GM10847 (cell line): Measurements from ENCODE around the gene FAM43B.
A peak's percentile ranks its signal among the peaks of the same experiment; 100 is the strongest.

Experiments used
- POLR2A ChIP-seq: IDR thresholded peaks from 2 replicates; pipeline ENCODE4 v1.6.1; 2011; ENCODE audit not compliant: insufficient read length; ENCODE audit errors: extremely low read depth

The FAM43B gene, protein sequence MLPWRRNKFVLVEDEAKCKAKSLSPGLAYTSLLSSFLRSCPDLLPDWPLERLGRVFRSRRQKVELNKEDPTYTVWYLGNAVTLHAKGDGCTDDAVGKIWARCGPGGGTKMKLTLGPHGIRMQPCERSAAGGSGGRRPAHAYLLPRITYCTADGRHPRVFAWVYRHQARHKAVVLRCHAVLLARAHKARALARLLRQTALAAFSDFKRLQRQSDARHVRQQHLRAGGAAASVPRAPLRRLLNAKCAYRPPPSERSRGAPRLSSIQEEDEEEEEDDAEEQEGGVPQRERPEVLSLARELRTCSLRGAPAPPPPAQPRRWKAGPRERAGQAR

GRCh38 chr1:20551945-20552727 is at the start of gene FAM43B:
FAM43B (plus strand) TSS chr1:20552573; CDS start chr1:20552974, 401 bp downstream.
- no peak for TF ChIP-seq POLR2A

DNA sequence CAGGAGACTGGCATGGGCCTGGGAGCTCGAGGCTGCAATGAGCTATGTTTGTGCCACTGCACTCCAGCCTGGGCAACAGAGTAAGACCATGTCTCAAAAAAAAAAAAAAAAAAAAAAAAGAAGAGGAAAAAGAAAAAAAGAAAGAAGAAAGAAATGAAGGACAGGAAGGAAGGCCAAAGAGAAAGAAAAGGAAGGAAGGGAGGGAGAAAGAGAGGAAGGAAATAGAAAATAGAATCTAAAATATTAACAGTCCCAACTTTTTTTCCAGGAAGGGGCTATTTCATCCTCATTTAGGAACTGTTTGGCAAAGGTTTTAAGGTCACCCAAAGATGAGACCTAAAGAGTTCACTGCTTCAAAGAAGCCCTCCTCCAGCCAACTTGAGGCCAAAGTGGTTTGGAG is 46.9 kb upstream of the FAM43B start:
- TF ChIP-seq POLR2A: no peak

DNA sequence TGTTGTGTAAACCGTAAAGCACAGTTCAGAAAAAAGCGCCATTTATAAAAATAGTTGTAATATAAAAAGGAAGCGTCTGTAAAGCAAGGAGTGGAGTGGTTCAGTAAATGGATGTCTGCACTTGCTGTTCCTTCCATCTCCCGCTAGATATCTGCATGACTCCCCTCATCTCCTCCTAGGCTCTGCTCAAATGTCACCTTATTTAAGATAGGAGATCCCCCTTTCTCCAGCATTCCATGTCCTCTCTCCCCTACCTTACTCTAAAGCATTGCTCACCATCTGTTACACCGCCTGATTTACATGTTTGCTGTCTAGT is 45.2 kb upstream of the FAM43B start:
- TF ChIP-seq POLR2A: no peak

DNA sequence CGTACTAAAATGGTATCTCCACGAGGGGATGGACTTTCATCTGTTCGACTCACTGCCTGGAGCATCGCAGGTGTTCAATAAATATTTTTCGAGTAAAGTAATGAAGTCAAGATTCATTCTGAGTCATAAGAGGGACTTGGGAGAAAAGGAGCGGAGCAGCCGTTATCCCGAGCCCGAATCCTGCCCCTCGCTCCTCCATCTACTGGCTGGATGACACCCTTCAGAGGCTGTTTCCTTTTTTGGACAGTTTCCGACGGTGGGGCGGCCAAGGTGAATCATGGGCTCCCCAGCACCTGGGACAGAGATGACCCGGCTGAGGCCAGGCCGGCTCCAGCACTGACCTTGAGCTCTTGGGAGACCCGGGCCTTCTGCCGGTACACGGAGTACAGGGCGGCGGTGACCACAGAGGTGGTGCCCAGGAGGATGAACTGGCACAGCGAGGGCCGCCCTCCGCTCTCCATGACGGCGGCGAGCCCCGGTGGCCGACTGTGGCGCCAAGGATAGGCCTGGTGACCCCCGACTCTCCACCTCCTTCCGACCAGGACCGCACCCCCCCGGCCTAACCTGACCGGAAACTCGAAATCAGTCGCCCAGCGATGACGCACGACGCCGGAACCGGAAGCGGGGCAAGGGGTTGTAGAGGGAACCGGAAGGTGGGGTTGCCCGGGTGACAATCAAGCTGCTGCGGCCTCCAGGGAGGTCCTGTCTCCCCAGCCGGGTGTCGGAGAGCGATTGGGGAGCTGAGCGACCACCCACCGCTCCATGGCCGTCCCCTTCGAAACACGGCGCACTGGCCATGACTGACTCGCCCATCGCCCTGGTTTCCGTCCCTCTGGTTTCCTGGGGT is 44.6 kb upstream of the FAM43B start, which contains the start of gene MUL1:
TSS of gene MUL1 (minus strand) at position 588 of the 847 bp plus-strand sequence. CDS start at position 461, 127 bp downstream.
- TF ChIP-seq POLR2A: peak; percentile 63

- no peak for TF ChIP-seq POLR2A
Measured at GRCh38 chr1:20508411-20508771, 44.0 kb upstream of the FAM43B start.

GRCh38 chr1:20511518-20512428 is 40.6 kb upstream of the FAM43B start:
- no peak for TF ChIP-seq POLR2A

GRCh38 chr1:20521960-20522861 is 30.2 kb upstream of the FAM43B start:
- no peak for TF ChIP-seq POLR2A

GRCh38 chr1:20526267-20526666 is 26.1 kb upstream of the FAM43B start:
- no peak for TF ChIP-seq POLR2A

- TF ChIP-seq POLR2A: no peak
Measured at GRCh38 chr1:20528221-20528620, 24.2 kb upstream of the FAM43B start.

DNA sequence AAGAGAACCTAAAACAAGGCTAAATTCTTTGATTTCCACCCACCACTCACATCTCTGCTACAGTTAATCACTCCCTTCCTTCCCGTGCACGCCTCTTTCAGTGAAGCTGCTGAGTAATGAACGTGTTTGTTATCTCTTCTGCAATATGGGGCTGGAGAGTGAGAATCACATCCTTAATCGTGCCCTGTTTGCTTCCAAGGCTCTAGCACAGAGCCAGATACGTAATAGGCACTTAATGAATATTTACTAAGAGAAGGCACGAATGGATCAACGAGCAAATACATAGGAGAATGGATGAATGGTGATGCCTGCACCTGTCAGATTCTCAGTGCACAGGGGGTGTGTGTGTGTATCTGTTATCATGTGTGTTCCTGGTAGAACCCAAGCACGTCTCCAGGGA is 22.1 kb upstream of the FAM43B start:
- no peak for TF ChIP-seq POLR2A

DNA sequence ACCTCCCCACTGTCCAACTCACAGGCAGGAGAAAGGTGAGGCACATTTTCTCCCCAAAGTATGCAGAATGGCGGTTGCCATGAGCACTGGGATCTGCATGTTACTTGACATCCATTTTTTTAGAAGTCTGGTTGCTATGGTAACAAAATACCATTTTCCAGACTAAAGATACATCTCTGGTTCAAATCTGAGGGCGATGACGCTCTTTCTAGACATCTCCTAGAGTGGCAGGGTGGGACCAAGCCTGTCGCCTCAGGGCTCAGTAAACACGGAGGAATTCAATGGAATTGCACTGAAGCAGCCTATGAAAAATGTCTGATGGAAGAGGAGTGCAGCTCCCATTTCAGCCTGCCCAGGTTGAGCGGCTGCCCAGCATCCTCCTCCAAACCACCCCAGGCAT is 21.5 kb upstream of the FAM43B start:
- no peak for TF ChIP-seq POLR2A

GRCh38 chr1:20533635-20534034 is 18.7 kb upstream of the FAM43B start:
- TF ChIP-seq POLR2A: no peak

- no peak for TF ChIP-seq POLR2A
Measured at GRCh38 chr1:20534659-20535417, 17.5 kb upstream of the FAM43B start.

GRCh38 chr1:20538227-20538626 is 14.1 kb upstream of the FAM43B start:
- no peak for TF ChIP-seq POLR2A
